ENCODE measurements around the gene PDPN. TPM values are rescaled to one million over a fixed set of nuclear protein-coding genes. Genes with fewer than 3 reads are reported as not detected.

The PDPN gene
- total RNA-seq, 1 experiment from 2014 or later = not detected

- H3K4me2 ChIP-seq (ENCODE audit: low read depth, low read length, poor library complexity, severe bottlenecking) = no peak overlapping the region
- H3K4me1 ChIP-seq (ENCODE audit: low read length) = no peaks in the 10 kb centered on the region
- no peaks in the 10 kb centered on the region for H3K79me2 ChIP-seq (ENCODE audit: low read length)
- H3K36me3 ChIP-seq (ENCODE audit: insufficient read depth, low read length) = no peaks in the 10 kb centered on the region
- no peak overlapping the region for H3K27ac ChIP-seq (ENCODE audit: low read length)
- H4K20me1 ChIP-seq (ENCODE audit: insufficient read depth, low read depth, low read length) = no peaks in the 10 kb centered on the region
- no peak for DNase-seq
- H3K9me2 ChIP-seq (replicated peaks; ENCODE audit: insufficient read depth, low read length) = no peaks in the 10 kb centered on the region
- H3K27me3 ChIP-seq (ENCODE audit: low read length) = no peaks in the 10 kb centered on the region
- H3K9ac ChIP-seq (ENCODE audit: low read length) = no peak overlapping the region
- no peaks in the 10 kb centered on the region for H3K9me3 ChIP-seq (ENCODE audit: low read length)
- H2AFZ ChIP-seq (ENCODE audit: low read length) = no peak overlapping the region
- no peak overlapping the region for H3K4me3 ChIP-seq (ENCODE audit: low read length)
These were observed 754 bp upstream of the PDPN start for GRCh38 chr1:13582713-13583443.

- Histone ChIP-seq H3K9me3 (ENCODE audit: low read length) (no peaks in the 10 kb centered on the region), H3K36me3 (ENCODE audit: insufficient read depth, low read length) (no peaks in the 10 kb centered on the region), H3K4me3 (ENCODE audit: low read length) (no peak overlapping the region), H3K9ac (ENCODE audit: low read length) (no peak overlapping the region), H3K4me1 (ENCODE audit: low read length) (no peaks in the 10 kb centered on the region), H3K27me3 (ENCODE audit: low read length) (no peaks in the 10 kb centered on the region), H3K27ac (ENCODE audit: low read length) (no peak overlapping the region), H4K20me1 (ENCODE audit: insufficient read depth, low read depth, low read length) (no peaks in the 10 kb centered on the region), H2AFZ (ENCODE audit: low read length) (no peak overlapping the region), H3K9me2 (replicated peaks; ENCODE audit: insufficient read depth, low read length) (no peaks in the 10 kb centered on the region), H3K4me2 (ENCODE audit: low read depth, low read length, poor library complexity, severe bottlenecking) (no peak overlapping the region), H3K79me2 (ENCODE audit: low read length) (no peaks in the 10 kb centered on the region)
- no peak for DNase-seq
These were observed 547 bp downstream of the PDPN start for GRCh38 chr1:13583966-13584791.

- Histone ChIP-seq H3K79me2 (ENCODE audit: low read length) (no peaks in the 10 kb centered on the region), H3K9ac (ENCODE audit: low read length) (no peak overlapping the region), H3K4me3 (ENCODE audit: low read length) (no peak overlapping the region), H3K4me1 (ENCODE audit: low read length) (no peaks in the 10 kb centered on the region), H3K27me3 (ENCODE audit: low read length) (no peaks in the 10 kb centered on the region), H2AFZ (ENCODE audit: low read length) (no peak overlapping the region), H3K36me3 (ENCODE audit: insufficient read depth, low read length) (no peaks in the 10 kb centered on the region), H4K20me1 (ENCODE audit: insufficient read depth, low read depth, low read length) (no peaks in the 10 kb centered on the region), H3K9me2 (replicated peaks; ENCODE audit: insufficient read depth, low read length) (no peaks in the 10 kb centered on the region), H3K9me3 (ENCODE audit: low read length) (no peaks in the 10 kb centered on the region), H3K27ac (ENCODE audit: low read length) (no peak overlapping the region), H3K4me2 (ENCODE audit: low read depth, low read length, poor library complexity, severe bottlenecking) (no peak overlapping the region)
- no peak for DNase-seq
These were observed 1.4 kb downstream of the PDPN start for GRCh38 chr1:13584876-13585611.

- Histone ChIP-seq H3K27me3 (ENCODE audit: low read length) (no peaks in the 10 kb centered on the region), H2AFZ (ENCODE audit: low read length) (no peak overlapping the region), H3K9me2 (replicated peaks; ENCODE audit: insufficient read depth, low read length) (no peaks in the 10 kb centered on the region), H3K9ac (ENCODE audit: low read length) (no peak overlapping the region), H3K4me3 (ENCODE audit: low read length) (no peak overlapping the region), H3K9me3 (ENCODE audit: low read length) (no peaks in the 10 kb centered on the region), H3K4me2 (ENCODE audit: low read depth, low read length, poor library complexity, severe bottlenecking) (no peak overlapping the region), H3K27ac (ENCODE audit: low read length) (no peak overlapping the region), H3K4me1 (ENCODE audit: low read length) (no peaks in the 10 kb centered on the region), H3K36me3 (ENCODE audit: insufficient read depth, low read length) (no peaks in the 10 kb centered on the region), H4K20me1 (ENCODE audit: insufficient read depth, low read depth, low read length) (no peaks in the 10 kb centered on the region), H3K79me2 (ENCODE audit: low read length) (no peaks in the 10 kb centered on the region)
- DNase-seq = no peak
These were observed 2.0 kb downstream of the PDPN start for GRCh38 chr1:13585612-13585991.

GRCh38 chr1:13586001-13586400 lies 2.4 kb downstream of the PDPN start:
- Histone ChIP-seq H3K27ac (ENCODE audit: low read length) (no peak overlapping the region), H3K4me3 (ENCODE audit: low read length) (no peak overlapping the region), H3K9me2 (replicated peaks; ENCODE audit: insufficient read depth, low read length) (no peaks in the 10 kb centered on the region), H3K36me3 (ENCODE audit: insufficient read depth, low read length) (no peaks in the 10 kb centered on the region), H2AFZ (ENCODE audit: low read length) (no peak overlapping the region), H3K4me1 (ENCODE audit: low read length) (no peaks in the 10 kb centered on the region), H3K27me3 (ENCODE audit: low read length) (no peaks in the 10 kb centered on the region), H3K9ac (ENCODE audit: low read length) (no peak overlapping the region), H4K20me1 (ENCODE audit: insufficient read depth, low read depth, low read length) (no peaks in the 10 kb centered on the region), H3K9me3 (ENCODE audit: low read length) (no peaks in the 10 kb centered on the region), H3K79me2 (ENCODE audit: low read length) (no peaks in the 10 kb centered on the region), H3K4me2 (ENCODE audit: low read depth, low read length, poor library complexity, severe bottlenecking) (no peak overlapping the region)
- no peak for DNase-seq

- Histone ChIP-seq H3K27ac (ENCODE audit: low read length) (no peak overlapping the region), H3K79me2 (ENCODE audit: low read length) (no peaks in the 10 kb centered on the region), H3K4me1 (ENCODE audit: low read length) (no peaks in the 10 kb centered on the region), H3K4me2 (ENCODE audit: low read depth, low read length, poor library complexity, severe bottlenecking) (no peak overlapping the region), H3K9me3 (ENCODE audit: low read length) (no peaks in the 10 kb centered on the region), H4K20me1 (ENCODE audit: insufficient read depth, low read depth, low read length) (no peaks in the 10 kb centered on the region), H3K9me2 (replicated peaks; ENCODE audit: insufficient read depth, low read length) (no peaks in the 10 kb centered on the region), H3K9ac (ENCODE audit: low read length) (no peak overlapping the region), H3K36me3 (ENCODE audit: insufficient read depth, low read length) (no peaks in the 10 kb centered on the region), H2AFZ (ENCODE audit: low read length) (no peak overlapping the region), H3K4me3 (ENCODE audit: low read length) (no peak overlapping the region), H3K27me3 (ENCODE audit: low read length) (no peaks in the 10 kb centered on the region)
- DNase-seq = no peak
These were observed 3.8 kb downstream of the PDPN start for GRCh38 chr1:13587256-13588030.

- no peak overlapping the region for H3K27ac ChIP-seq (ENCODE audit: low read length)
- H2AFZ ChIP-seq (ENCODE audit: low read length) = no peak overlapping the region
- no peak for DNase-seq
- no peaks in the 10 kb centered on the region for H3K27me3 ChIP-seq (ENCODE audit: low read length)
- no peak overlapping the region for H3K4me3 ChIP-seq (ENCODE audit: low read length)
- no peaks in the 10 kb centered on the region for H3K36me3 ChIP-seq (ENCODE audit: insufficient read depth, low read length)
- H3K9me3 ChIP-seq (ENCODE audit: low read length) = no peaks in the 10 kb centered on the region
- H4K20me1 ChIP-seq (ENCODE audit: insufficient read depth, low read depth, low read length) = no peaks in the 10 kb centered on the region
- H3K9ac ChIP-seq (ENCODE audit: low read length) = no peak overlapping the region
- no peaks in the 10 kb centered on the region for H3K79me2 ChIP-seq (ENCODE audit: low read length)
- no peak overlapping the region for H3K4me2 ChIP-seq (ENCODE audit: low read depth, low read length, poor library complexity, severe bottlenecking)
- H3K9me2 ChIP-seq (replicated peaks; ENCODE audit: insufficient read depth, low read length) = no peaks in the 10 kb centered on the region
- no peaks in the 10 kb centered on the region for H3K4me1 ChIP-seq (ENCODE audit: low read length)
These were observed 5.5 kb downstream of the PDPN start for GRCh38 chr1:13588946-13589796.

All from Karpas-422 (cell line).